PFSK-1 (cell line): Measurements from ENCODE around the gene EFCAB11.

Source experiments
- FOXP2 ChIP-seq: optimal IDR thresholded peaks from 2 replicates; pipeline ENCODE3; 2011; ENCODE audit warnings: borderline replicate concordance, control low read depth, inconsistent platforms; ENCODE audit not compliant: insufficient read depth; ENCODE audit errors: extremely low read length, extremely low read depth
- POLR2AphosphoS5 ChIP-seq: IDR thresholded peaks from 2 replicates; pipeline ENCODE4 v1.6.1; 2012; ENCODE audit warnings: low read depth, mild to moderate bottlenecking, control low read depth, low read length, moderate library complexity
- SIN3A ChIP-seq: IDR thresholded peaks from 2 replicates; pipeline ENCODE4 v1.6.1; 2012; ENCODE audit warnings: mild to moderate bottlenecking, low read length, moderate library complexity, borderline replicate concordance; ENCODE audit not compliant: insufficient read depth
- TAF1 ChIP-seq: IDR thresholded peaks from 2 replicates; pipeline ENCODE4 v1.6.1; 2012; ENCODE audit warnings: low read length, control low read depth, borderline replicate concordance; ENCODE audit not compliant: insufficient read depth
- TF ChIP-seq, protein P1 (sequence below), 2 experiments: IDR thresholded peaks; 2 replicates each; pipeline versions ENCODE4 v1.6.1 to v1.8.0; 2011 to 2012; ENCODE audit warnings: low read depth in 2 of 2, low read length in 2 of 2, control low read depth in 1 of 2, inconsistent platforms in 1 of 2, mild to moderate bottlenecking in 1 of 2, moderate library complexity in 1 of 2; ENCODE audit not compliant: insufficient read depth in 1 of 2

- TF ChIP-seq, protein P1, sequence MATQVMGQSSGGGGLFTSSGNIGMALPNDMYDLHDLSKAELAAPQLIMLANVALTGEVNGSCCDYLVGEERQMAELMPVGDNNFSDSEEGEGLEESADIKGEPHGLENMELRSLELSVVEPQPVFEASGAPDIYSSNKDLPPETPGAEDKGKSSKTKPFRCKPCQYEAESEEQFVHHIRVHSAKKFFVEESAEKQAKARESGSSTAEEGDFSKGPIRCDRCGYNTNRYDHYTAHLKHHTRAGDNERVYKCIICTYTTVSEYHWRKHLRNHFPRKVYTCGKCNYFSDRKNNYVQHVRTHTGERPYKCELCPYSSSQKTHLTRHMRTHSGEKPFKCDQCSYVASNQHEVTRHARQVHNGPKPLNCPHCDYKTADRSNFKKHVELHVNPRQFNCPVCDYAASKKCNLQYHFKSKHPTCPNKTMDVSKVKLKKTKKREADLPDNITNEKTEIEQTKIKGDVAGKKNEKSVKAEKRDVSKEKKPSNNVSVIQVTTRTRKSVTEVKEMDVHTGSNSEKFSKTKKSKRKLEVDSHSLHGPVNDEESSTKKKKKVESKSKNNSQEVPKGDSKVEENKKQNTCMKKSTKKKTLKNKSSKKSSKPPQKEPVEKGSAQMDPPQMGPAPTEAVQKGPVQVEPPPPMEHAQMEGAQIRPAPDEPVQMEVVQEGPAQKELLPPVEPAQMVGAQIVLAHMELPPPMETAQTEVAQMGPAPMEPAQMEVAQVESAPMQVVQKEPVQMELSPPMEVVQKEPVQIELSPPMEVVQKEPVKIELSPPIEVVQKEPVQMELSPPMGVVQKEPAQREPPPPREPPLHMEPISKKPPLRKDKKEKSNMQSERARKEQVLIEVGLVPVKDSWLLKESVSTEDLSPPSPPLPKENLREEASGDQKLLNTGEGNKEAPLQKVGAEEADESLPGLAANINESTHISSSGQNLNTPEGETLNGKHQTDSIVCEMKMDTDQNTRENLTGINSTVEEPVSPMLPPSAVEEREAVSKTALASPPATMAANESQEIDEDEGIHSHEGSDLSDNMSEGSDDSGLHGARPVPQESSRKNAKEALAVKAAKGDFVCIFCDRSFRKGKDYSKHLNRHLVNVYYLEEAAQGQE (IDR thresholded peaks at IDR 0.05; ENCODE audit: insufficient read depth in 1 of 2, low read depth in 2 of 2, low read length in 2 of 2): no peak
- TF ChIP-seq TAF1 (no peak), POLR2AphosphoS5 (no peak), SIN3A (no peak), FOXP2 (no peak)
Measured at GRCh38 chr14:89869606-89870005, 84.9 kb downstream of the EFCAB11 start.
